Skeletal muscle tissue (tissue), 4 donors: ENCODE results near the gene KRTAP1-5. TPM values are rescaled to one million over a fixed set of nuclear protein-coding genes. Genes with fewer than 3 reads are reported as not detected.

ENCODE experiments used
- H3K27ac ChIP-seq: one replicate; pipeline ENCODE4 v1.7.0; 2013; ENCODE audit warnings: mild to moderate bottlenecking, low read depth, low read length, inconsistent platforms
- H3K27me3 ChIP-seq, 3 donors: one replicate each; pipeline ENCODE4 v1.7.0; 2013; ENCODE audit warnings: low read length in 3 of 3; ENCODE audit not compliant: control insufficient read depth in 3 of 3, insufficient read depth in 3 of 3
- H3K36me3 ChIP-seq, 3 donors: one replicate each; pipeline ENCODE4 v1.7.0; 2013; ENCODE audit warnings: low read length in 3 of 3; ENCODE audit not compliant: control insufficient read depth in 3 of 3, insufficient read depth in 3 of 3
- H3K4me1 ChIP-seq, 3 donors: one replicate each; pipeline ENCODE4 v1.7.0; 2013; ENCODE audit warnings: low read length in 3 of 3, mild to moderate bottlenecking in 3 of 3; ENCODE audit not compliant: control insufficient read depth in 3 of 3, insufficient read depth in 3 of 3
- H3K4me3 ChIP-seq, 3 donors: one replicate each; pipeline ENCODE4 v1.7.0; 2013; ENCODE audit warnings: low read length in 3 of 3
- H3K9ac ChIP-seq, 3 donors: one replicate each; pipeline ENCODE4 v1.7.0; 2013; ENCODE audit warnings: low read length in 3 of 3, mild to moderate bottlenecking in 3 of 3, moderate library complexity in 2 of 3, low read depth in 1 of 3
- H3K9me3 ChIP-seq, 3 donors: one replicate each; pipeline ENCODE4 v1.7.0; 2013; ENCODE audit warnings: low read length in 3 of 3; ENCODE audit not compliant: control insufficient read depth in 3 of 3
- total RNA-seq: library from RNA; depleted of rRNA; stranded (reverse); fragments of >200 nt; gene quantifications from one replicate; pipeline ENCODE4 v1.2.3, GENCODE V29; 2014
- donor health status: Osteomylitis.

KRTAP1-5 gene
- total RNA-seq, 1 donor from 2014 or later: not detected

- Histone ChIP-seq H3K27ac (no peak within 1 kb of the TSS), H3K27me3 (peaks cover 3 to 9% (median 5%) of the 10 kb centered on the region in 3 donors), H3K4me1 (no peaks in the 10 kb centered on the region), H3K9ac (no peak within 1 kb of the TSS), H3K4me3 (no peak within 1 kb of the TSS), H3K36me3 (no peaks in the 10 kb centered on the region), H3K9me3 (no peaks in the 10 kb centered on the region)
Measured at GRCh38 chr17:40993839-40994238, 33.2 kb downstream of the KRTAP1-5 start, which contains the start of gene KRTAP3-3. Gene KRTAP3-3 (minus strand): TSS chr17:40994164. CDS start chr17:40994097, 67 bp downstream.

- H3K9ac ChIP-seq: no peak overlapping the region
- H3K27ac ChIP-seq: no peak overlapping the region
- H3K27me3 ChIP-seq: peaks cover 3 to 9% (median 5%) of the 10 kb centered on the region in 3 donors
- no peaks in the 10 kb centered on the region for H3K4me1 ChIP-seq
- no peaks in the 10 kb centered on the region for H3K9me3 ChIP-seq
- no peak overlapping the region for H3K4me3 ChIP-seq
- H3K36me3 ChIP-seq: no peaks in the 10 kb centered on the region
Measured at GRCh38 chr17:40993084-40993483, 33.9 kb downstream of the KRTAP1-5 start.

DNA sequence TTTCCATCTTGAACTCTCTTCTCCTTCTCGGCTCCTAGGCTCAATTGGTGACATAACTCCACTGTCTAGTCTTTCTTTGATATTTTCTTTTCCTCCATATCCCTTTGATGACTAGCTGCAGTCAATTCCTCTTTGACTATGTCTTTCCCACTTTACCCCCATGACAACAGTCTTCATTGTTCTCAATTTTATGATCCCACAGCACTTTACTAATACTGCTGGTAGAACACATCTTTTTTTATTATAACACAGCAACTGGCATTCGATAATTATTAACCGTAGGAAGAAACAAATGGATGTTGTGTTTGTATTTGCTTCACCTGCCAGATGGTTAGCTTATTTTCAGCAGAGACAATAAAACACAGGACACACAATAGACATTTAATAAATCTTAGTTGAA is 34.3 kb downstream of the KRTAP1-5 start:
- Histone ChIP-seq H3K9ac (no peak overlapping the region), H3K27me3 (peaks cover 3 to 9% (median 5%) of the 10 kb centered on the region in 3 donors), H3K27ac (no peak overlapping the region), H3K4me3 (no peak overlapping the region), H3K4me1 (no peaks in the 10 kb centered on the region), H3K9me3 (no peaks in the 10 kb centered on the region), H3K36me3 (no peaks in the 10 kb centered on the region)

DNA sequence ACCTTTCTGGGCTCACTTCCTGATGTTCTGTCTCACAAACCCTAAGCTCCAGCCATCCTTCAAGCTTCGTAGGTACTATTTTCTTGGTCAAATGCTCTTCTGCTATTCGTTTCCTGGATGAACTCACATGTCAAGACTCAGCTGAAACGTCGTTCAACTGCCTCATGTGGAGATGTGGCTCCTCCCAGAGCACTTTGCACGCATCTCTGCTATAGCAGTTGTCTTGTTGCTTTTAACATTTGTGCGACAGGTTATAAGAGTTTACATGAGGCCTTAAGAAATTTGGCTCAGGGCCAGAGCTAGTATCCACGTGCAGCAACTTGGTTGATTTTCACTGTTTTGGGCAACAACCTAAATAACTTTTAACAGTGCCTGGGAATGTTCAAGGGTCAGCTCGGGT is 40.1 kb downstream of the KRTAP1-5 start:
- peaks cover 0 to 15% (median 12%) of the 10 kb centered on the region in 3 donors for H3K27me3 ChIP-seq
- no peak overlapping the region for H3K4me3 ChIP-seq
- no peaks in the 10 kb centered on the region for H3K36me3 ChIP-seq
- H3K9ac ChIP-seq: no peak overlapping the region
- no peaks in the 10 kb centered on the region for H3K9me3 ChIP-seq
- H3K4me1 ChIP-seq: no peaks in the 10 kb centered on the region
- no peak overlapping the region for H3K27ac ChIP-seq

- Histone ChIP-seq H3K27me3 (peaks cover 0 to 15% (median 12%) of the 10 kb centered on the region in 3 donors), H3K4me3 (no peak within 1 kb of the TSS), H3K9me3 (no peaks in the 10 kb centered on the region), H3K27ac (no peak within 1 kb of the TSS), H3K36me3 (no peaks in the 10 kb centered on the region), H3K9ac (no peak within 1 kb of the TSS), H3K4me1 (peaks cover 8 to 11% (median 11%) of the 10 kb centered on the region in 3 donors)
Measured at GRCh38 chr17:40984226-40984625, 42.8 kb downstream of the KRTAP1-5 start, which contains the start of gene KRT40. Gene KRT40 (minus strand): TSS chr17:40984326. CDS start chr17:40984273, 53 bp downstream.

DNA sequence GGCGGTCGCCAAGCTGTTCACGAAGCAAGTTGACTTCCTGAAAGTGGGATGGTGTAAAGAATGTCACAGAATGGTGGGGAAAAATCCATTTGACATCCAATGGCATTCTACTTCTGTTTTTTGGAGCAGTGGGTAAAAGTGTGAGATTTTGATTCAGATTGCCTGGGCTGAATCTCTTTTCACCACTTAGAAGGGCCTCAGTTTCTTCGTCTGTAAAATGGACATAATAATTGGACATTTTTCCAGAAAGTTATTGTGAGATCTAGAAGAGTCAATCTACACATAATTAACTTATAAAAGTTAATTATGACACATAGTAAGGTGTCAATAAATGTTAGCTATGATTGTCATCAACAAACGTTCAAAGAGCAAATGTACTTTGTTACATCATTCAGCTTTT is 45.9 kb downstream of the KRTAP1-5 start:
- Histone ChIP-seq H3K4me1 (peaks cover 8 to 11% (median 11%) of the 10 kb centered on the region in 3 donors), H3K27me3 (peaks cover 0 to 14% (median 10%) of the 10 kb centered on the region in 3 donors), H3K36me3 (no peaks in the 10 kb centered on the region), H3K9ac (peak overlapping the region in 1 of 3 donors; percentile 25), H3K9me3 (no peaks in the 10 kb centered on the region), H3K4me3 (peak overlapping the region in 2 of 3 donors; percentile 6 to 41), H3K27ac (peak overlapping the region; percentile 25)

GRCh38 chr17:40980596-40980995 is 46.4 kb downstream of the KRTAP1-5 start:
- H3K9me3 ChIP-seq: no peaks in the 10 kb centered on the region
- H3K9ac ChIP-seq: peak overlapping the region in 1 of 3 donors; percentile 25
- peaks cover 0 to 17% (median 12%) of the 10 kb centered on the region in 3 donors for H3K27me3 ChIP-seq
- peak overlapping the region in 2 of 3 donors; percentile 6 to 22 for H3K4me3 ChIP-seq
- H3K27ac ChIP-seq: peak overlapping the region; percentile 25
- H3K36me3 ChIP-seq: no peaks in the 10 kb centered on the region
- H3K4me1 ChIP-seq: peaks cover 8 to 11% (median 11%) of the 10 kb centered on the region in 3 donors

- Histone ChIP-seq H3K27ac (no peak overlapping the region), H3K9me3 (no peaks in the 10 kb centered on the region)
Measured at GRCh38 chr17:40980117-40980516, 46.9 kb downstream of the KRTAP1-5 start.

DNA sequence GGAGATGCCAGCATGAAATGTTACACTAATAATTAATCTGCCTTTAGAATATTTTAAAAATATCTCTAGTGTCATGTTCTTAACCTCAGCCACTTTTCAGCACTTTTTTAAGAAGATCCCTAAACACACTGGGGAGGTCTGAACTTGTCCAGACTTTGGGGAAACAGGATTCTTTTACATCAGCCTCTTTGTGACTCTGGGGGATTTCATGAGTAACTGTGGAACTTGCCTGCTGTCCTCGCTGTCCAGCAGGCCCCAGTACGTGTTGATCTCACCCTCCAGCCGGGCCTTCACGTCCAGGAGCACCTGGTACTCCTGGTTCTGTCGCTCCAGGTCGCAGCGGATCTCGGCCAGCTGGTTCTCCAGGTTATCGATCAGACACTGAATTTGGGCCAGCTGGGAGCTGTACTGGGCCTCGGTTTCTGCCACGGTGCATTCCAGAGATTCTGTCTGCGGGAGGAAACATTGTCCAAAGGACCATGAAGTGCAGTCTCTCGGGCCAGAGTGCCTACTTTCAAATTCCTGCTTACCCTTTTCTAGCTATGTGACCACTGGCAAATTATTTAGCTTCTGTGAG is 48.3 kb downstream of the KRTAP1-5 start:
- Histone ChIP-seq H3K27ac (no peak overlapping the region), H3K36me3 (no peaks in the 10 kb centered on the region), H3K4me3 (no peak overlapping the region), H3K9ac (no peak overlapping the region), H3K9me3 (no peaks in the 10 kb centered on the region), H3K4me1 (peaks cover 8 to 11% (median 11%) of the 10 kb centered on the region in 3 donors), H3K27me3 (peaks cover 0 to 13% (median 6%) of the 10 kb centered on the region in 3 donors)

More at GRCh38 chr17:40980117-40980516, 46.9 kb downstream of the KRTAP1-5 start:
- H3K9ac ChIP-seq: no peak overlapping the region
- H3K27me3 ChIP-seq: peaks cover 0 to 17% (median 12%) of the 10 kb centered on the region in 3 donors
- no peaks in the 10 kb centered on the region for H3K36me3 ChIP-seq
- no peak overlapping the region for H3K4me3 ChIP-seq
- peaks cover 8 to 11% (median 11%) of the 10 kb centered on the region in 3 donors for H3K4me1 ChIP-seq
